Measurements from ENCODE around the gene UGGT2. TPM values are rescaled to one million over a fixed set of nuclear protein-coding genes. Genes with fewer than 3 reads are reported as not detected.
A peak's percentile ranks its signal among the peaks of the same experiment; 100 is the strongest.
"Not testable (repeated sequence)": the region's sequence is repeated elsewhere in the genome, so short reads cannot be mapped to it uniquely, and the experiment has no call there.

UGGT2 gene
- total and polyA plus RNA-seq, 7 donors: 1.2 to 40.2 (median 32.7) TPM

DNA sequence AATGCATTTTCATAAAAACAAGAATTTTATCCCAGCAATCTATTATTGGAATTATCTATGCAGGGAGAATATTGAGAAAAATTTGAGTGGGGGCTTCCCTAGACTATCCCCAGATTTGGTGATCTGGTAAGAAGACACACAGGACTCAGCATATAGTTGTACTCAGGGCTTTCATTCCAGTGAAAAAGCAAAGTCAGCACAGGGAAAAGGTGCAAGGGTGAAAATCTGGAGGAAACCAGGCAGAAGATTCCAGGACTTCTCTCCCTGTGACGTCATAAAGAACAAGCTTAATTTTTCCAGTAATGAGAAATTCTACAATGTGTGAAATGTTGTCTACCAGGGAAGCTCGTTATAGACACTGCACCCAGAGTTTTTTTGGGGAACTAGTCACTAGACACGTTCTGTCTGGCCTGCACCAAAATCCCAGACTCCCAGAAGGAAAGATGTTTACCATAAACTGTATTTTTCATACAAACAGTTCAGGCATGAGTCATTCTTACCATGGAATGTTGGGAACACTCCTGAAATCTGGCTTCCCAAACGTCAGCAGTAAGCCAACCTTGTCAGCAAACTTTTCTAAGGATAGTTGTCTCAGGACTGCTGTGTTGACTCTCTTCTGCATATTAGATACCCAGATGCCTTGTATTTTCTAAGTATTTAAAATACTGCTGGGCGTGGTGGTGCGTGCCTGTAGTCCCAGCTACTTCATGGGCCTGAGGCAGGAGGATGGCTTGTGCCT lies 268.9 kb downstream of the UGGT2 start:
- intact Hi-C loops (cut with DNase I): no loop called here
- H3K4me3 ChIP-seq: no peak overlapping the region
- TF ChIP-seq POLR2AphosphoS5 (IDR thresholded peaks at IDR 0.05) (no peak), EP300 (IDR thresholded peaks at IDR 0.05) (no peak), POLR2A (IDR thresholded peaks at IDR 0.05) (no peak), CTCF (IDR thresholded peaks at IDR 0.05) (no peak)
- H3K27ac ChIP-seq: peak overlapping the region in 1 of 4 donors; percentile 8
- 78 to 81% methylated on average over 6 of the region's 6 CpGs for WGBS, 2 donors
- H3K9me3 ChIP-seq: no peaks in the 10 kb centered on the region
- peaks cover 0 to 11% (median 10%) of the 10 kb centered on the region in 4 donors for H3K4me1 ChIP-seq
- no peaks in the 10 kb centered on the region for H3K27me3 ChIP-seq
- H3K36me3 ChIP-seq: peaks cover 0 to 38% (median 8%) of the 10 kb centered on the region in 4 donors
- DNase-seq: no peak

DNA sequence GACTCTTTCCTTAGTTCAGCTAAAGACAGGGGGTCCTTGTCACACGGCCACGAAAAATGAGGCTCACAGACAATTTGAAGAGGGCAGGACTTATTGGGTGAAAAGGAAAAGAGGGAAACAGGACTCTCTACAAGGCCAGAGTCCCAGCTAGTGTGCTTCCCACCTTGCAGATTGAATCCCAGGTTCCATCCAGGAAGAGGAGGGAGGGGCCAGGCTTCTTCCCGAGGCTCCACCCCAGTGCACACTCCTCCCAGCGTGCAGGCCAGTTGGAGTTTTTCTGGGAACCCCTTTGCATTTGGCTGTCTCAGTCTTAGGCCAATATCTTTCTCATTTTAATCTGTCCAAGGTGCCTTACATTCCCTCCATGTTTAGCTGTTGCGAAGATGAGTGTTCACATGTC lies 269.5 kb downstream of the UGGT2 start:
- intact Hi-C loops (cut with DNase I): no loop called here
- TF ChIP-seq EP300 (IDR thresholded peaks at IDR 0.05) (no peak), POLR2AphosphoS5 (IDR thresholded peaks at IDR 0.05) (no peak), POLR2A (IDR thresholded peaks at IDR 0.05) (no peak)
- Histone ChIP-seq H3K9me3 (no peaks in the 10 kb centered on the region), H3K36me3 (peaks cover 0 to 32% (median 7%) of the 10 kb centered on the region in 4 donors), H3K27me3 (no peaks in the 10 kb centered on the region), H3K4me3 (no peak overlapping the region), H3K27ac (no peak overlapping the region), H3K4me1 (peaks cover 0 to 11% (median 10%) of the 10 kb centered on the region in 4 donors)
- WGBS, 2 donors: 85 to 94% methylated on average over 5 of the region's 5 CpGs
- DNase-seq: no peak

- peaks cover 0 to 11% (median 10%) of the 10 kb centered on the region in 4 donors for H3K4me1 ChIP-seq
- DNase-seq; H3K27ac ChIP-seq; H3K27me3 ChIP-seq; intact Hi-C loops (cut with DNase I); H3K9me3 ChIP-seq; H3K4me3 ChIP-seq: not testable (repeated sequence)
- H3K36me3 ChIP-seq: peaks cover 0 to 23% (median 2%) of the 10 kb centered on the region in 4 donors
- WGBS, 2 donors: 94 to 100% methylated on average over 1 of the region's 1 CpG
These were observed 271.3 kb downstream of the UGGT2 start for GRCh38 chr13:95781940-95782339.

- WGBS, 2 donors: 94 to 96% methylated on average over 6 of the region's 6 CpGs
- no peaks in the 10 kb centered on the region for H3K9me3 ChIP-seq
- peaks cover 0 to 19% (median 0%) of the 10 kb centered on the region in 4 donors for H3K36me3 ChIP-seq
- no peaks in the 10 kb centered on the region for H3K27me3 ChIP-seq
- H3K4me1 ChIP-seq: peaks cover 0 to 11% (median 10%) of the 10 kb centered on the region in 4 donors
- H3K4me3 ChIP-seq: no peak overlapping the region
- no peak overlapping the region for H3K27ac ChIP-seq
- intact Hi-C loops (cut with DNase I): no loop called here
- no peak for DNase-seq
- TF ChIP-seq POLR2A (IDR thresholded peaks at IDR 0.05) (no peak), POLR2AphosphoS5 (IDR thresholded peaks at IDR 0.05) (no peak), CTCF (IDR thresholded peaks at IDR 0.05) (no peak), EP300 (IDR thresholded peaks at IDR 0.05) (no peak)
These were observed 272.2 kb downstream of the UGGT2 start for GRCh38 chr13:95781016-95781415.

- DNase-seq: no peak
- WGBS, 2 donors: 56 to 97% methylated on average over 1 of the region's 1 CpG
- Histone ChIP-seq H3K27me3 (no peaks in the 10 kb centered on the region), H3K4me3 (no peak overlapping the region), H3K36me3 (peaks cover 0 to 19% (median 0%) of the 10 kb centered on the region in 4 donors), H3K9me3 (no peaks in the 10 kb centered on the region), H3K4me1 (peaks cover 0 to 8% (median 6%) of the 10 kb centered on the region in 4 donors), H3K27ac (no peak overlapping the region)
- intact Hi-C loops (cut with DNase I): no loop called here
- TF ChIP-seq EP300 (IDR thresholded peaks at IDR 0.05): no peak
- no peak for TF ChIP-seq POLR2A (IDR thresholded peaks at IDR 0.05)
- no peak for TF ChIP-seq POLR2AphosphoS5 (IDR thresholded peaks at IDR 0.05)
- no peak for TF ChIP-seq CTCF (IDR thresholded peaks at IDR 0.05)
These were observed 273.7 kb downstream of the UGGT2 start for GRCh38 chr13:95779522-95779921.
